Neuron (in vitro differentiated cells): ENCODE data around the gene OXSR1.
"Not testable (repeated sequence)": the region's sequence is repeated elsewhere in the genome, so short reads cannot be mapped to it uniquely, and the experiment has no call there.

Experiments used
- H2AFZ ChIP-seq: one replicate; pipeline ENCODE4 v1.6.1; 2013; ENCODE audit warnings: low read depth, mild to moderate bottlenecking, inconsistent platforms, low read length, moderate library complexity
- H3K27me3 ChIP-seq: one replicate; pipeline ENCODE4 v1.6.1; 2013; ENCODE audit warnings: low read length; ENCODE audit not compliant: insufficient read depth
- H3K36me3 ChIP-seq: one replicate; pipeline ENCODE4 v1.6.1; 2013; ENCODE audit warnings: low read length; ENCODE audit not compliant: insufficient read depth
- H3K4me1 ChIP-seq: one replicate; pipeline ENCODE4 v1.6.1; 2013; ENCODE audit warnings: low read length; ENCODE audit not compliant: insufficient read depth
- H3K4me3 ChIP-seq: 2 replicates; pipeline ENCODE4 v1.5.1; 2013; ENCODE audit warnings: mild to moderate bottlenecking, low read length, moderate library complexity
- H3K9me3 ChIP-seq: one replicate; pipeline ENCODE4 v1.6.1; 2013; ENCODE audit warnings: low read length

The OXSR1 gene

DNA sequence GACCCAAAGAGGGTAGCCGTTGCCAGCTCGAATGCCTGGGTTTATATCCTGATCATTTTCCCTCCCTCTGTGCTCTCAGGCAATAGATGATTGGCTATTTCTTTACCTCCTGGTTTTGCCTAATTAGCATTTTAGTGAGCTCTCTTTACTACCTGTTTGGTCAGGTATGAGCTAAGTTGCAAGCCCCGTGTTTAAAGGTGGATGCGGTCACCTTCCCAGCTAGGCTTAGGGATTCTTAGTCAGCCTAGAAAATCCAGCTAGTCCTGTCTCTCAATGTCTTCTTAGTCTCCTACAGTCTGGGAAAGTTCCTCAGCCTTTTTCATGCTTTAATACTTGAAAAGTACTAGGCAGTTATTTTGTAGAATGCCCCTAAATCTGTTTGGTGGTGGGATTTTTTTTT, 131.7 kb downstream of the OXSR1 start:
- H3K9me3 ChIP-seq, H2AFZ ChIP-seq, H3K4me3 ChIP-seq, H3K36me3 ChIP-seq, H3K27me3 ChIP-seq, H3K4me1 ChIP-seq: not testable (repeated sequence)

DNA sequence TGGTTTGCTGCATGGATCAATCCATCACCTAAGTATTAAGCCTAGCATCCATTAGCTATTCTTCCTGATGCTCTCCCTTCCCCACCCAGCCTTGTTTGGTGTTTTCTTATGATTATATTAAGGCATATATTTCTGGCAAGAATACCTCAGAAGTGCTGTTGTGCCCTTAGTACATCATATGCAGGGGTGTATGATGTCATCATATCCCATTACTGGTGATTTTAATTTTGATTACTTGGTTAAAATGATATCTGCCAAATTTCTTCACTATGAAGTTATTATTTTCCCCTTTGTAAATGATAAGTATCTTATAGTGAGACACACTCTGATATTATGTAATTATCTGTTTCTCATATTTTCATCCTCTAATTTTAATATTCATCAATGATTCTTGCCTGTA, 132.2 kb downstream of the OXSR1 start:
- H3K4me3 ChIP-seq: no peak overlapping the region
- H3K36me3 ChIP-seq: no peaks in the 10 kb centered on the region
- H3K27me3 ChIP-seq: no peaks in the 10 kb centered on the region
- H3K4me1 ChIP-seq: no peaks in the 10 kb centered on the region
- no peak overlapping the region for H2AFZ ChIP-seq
- H3K9me3 ChIP-seq: no peaks in the 10 kb centered on the region

DNA sequence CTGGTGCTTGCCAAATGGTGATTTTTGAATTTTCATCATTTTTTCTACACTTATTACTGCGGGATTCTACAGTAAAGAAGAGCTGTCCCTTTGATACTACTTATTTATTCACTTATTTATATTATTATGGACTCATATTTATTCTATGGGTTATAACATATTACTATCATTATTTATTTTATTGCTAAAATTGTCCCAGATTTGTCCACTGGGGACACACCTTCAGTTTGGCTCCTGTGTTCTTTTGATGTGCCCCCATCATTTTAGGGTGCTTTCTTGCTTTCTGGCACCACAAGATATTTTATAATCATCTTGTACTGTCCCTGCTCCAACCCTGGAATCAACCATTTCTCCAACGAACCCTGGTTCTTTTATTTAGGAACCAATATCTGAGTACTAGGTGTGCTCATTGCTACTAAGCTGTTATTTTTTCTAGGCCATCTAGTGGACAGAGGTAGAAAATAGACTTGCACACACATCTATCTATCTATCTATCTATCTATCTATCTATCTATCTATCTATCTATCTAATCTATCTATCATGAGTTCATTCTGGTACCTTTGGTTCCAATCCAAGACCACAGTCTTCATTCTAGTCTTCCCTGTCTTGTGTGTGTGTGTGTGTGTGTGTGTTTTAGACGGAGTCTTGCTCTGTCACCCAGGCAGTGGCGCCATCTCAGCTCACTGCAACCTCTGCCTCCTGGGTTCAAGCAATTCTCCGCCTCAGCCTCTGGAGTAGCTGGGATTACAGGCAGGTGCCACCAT, 132.8 kb downstream of the OXSR1 start:
- no peak overlapping the region for H2AFZ ChIP-seq
- no peaks in the 10 kb centered on the region for H3K4me1 ChIP-seq
- H3K36me3 ChIP-seq: no peaks in the 10 kb centered on the region
- no peaks in the 10 kb centered on the region for H3K27me3 ChIP-seq
- no peak overlapping the region for H3K4me3 ChIP-seq
- H3K9me3 ChIP-seq: no peaks in the 10 kb centered on the region
